HepG2 (cell line): ENCODE results near the gene MAP2K5. TPM values are rescaled to one million over a fixed set of nuclear protein-coding genes. Genes with fewer than 3 reads are reported as not detected.

Experiments
- ATAC-seq: fragments of 200-7000 bp; cut with Tn5 transposase; 3 replicates; pipeline ENCODE4 v1.9.1; 2020; ENCODE audit warnings: mild to moderate bottlenecking, moderate library complexity
- BruUV-seq: library from RNA; stranded (reverse); fragments of 400-500 nt; replicated peaks from 2 replicates; lab custom pipeline; 2021; lab: Mats Ljungman, UMichigan
- CTCF ChIA-PET: fragments of 300-600 bp; formaldehyde crosslinking; extraction: SDS; loops from one replicate; lab custom pipeline; 2021; ENCODE audit warnings: low total read pairs, inconsistent platforms, low intra/inter-chr PET ratio; lab: Yijun Ruan, JAX
- POLR2A ChIA-PET: fragments of 350-600 bp; sonication (Branson Sonifier 250); formaldehyde crosslinking; loops from one replicate; lab custom pipeline; 2020; ENCODE audit warnings: antibody characterized with exemption, inconsistent platforms; lab: Yijun Ruan, JAX
- DNase-seq: peaks from one replicate; pipeline ENCODE4 v3.0.0-alpha.2; 2015; ENCODE audit warnings: low spot score
- FAIRE-seq: peaks from 3 replicates; lab custom pipeline; 2011; peaks lifted over from hg19 to GRCh38; lab: Jason Lieb, UNC
- H2AFZ ChIP-seq: one replicate; pipeline ENCODE4 v1.6.1; 2011; ENCODE audit warnings: low read length, inconsistent platforms
- H3K27ac ChIP-seq: fragments of 300-600 bp; 3 replicates; pipeline ENCODE4 v1.8.0; 2011; ENCODE audit warnings: mixed run types, mild to moderate bottlenecking, mixed read lengths, low read length, inconsistent platforms; ENCODE audit not compliant: insufficient read depth; ENCODE audit errors: extremely low read length
- H3K27me3 ChIP-seq, 2 experiments: fragments of 200-600 bp in 1 of 2; 2 replicates in 1 of 2; 3 replicates in 1 of 2; pipeline versions ENCODE4 v1.6.0 to v1.8.0; 2011; ENCODE audit warnings: low read length in 2 of 2, mild to moderate bottlenecking in 2 of 2, moderate library complexity in 2 of 2, inconsistent platforms in 1 of 2; ENCODE audit not compliant: insufficient read depth in 2 of 2, control insufficient read depth in 1 of 2
- H3K36me3 ChIP-seq, 2 experiments: fragments of 200-600 bp in 1 of 2; replicated peaks in 1 of 2; 2 replicates in 1 of 2; 3 replicates in 1 of 2; pipeline versions ENCODE4 v1.5.1 to v1.8.0; 2011; ENCODE audit warnings: low read length in 2 of 2, inconsistent platforms in 1 of 2; ENCODE audit not compliant: insufficient read depth in 2 of 2, control insufficient read depth in 1 of 2
- H3K4me1 ChIP-seq: 2 replicates; pipeline ENCODE4 v1.5.1; 2012; ENCODE audit warnings: low read length, inconsistent platforms; ENCODE audit not compliant: insufficient read depth
- H3K4me2 ChIP-seq: 2 replicates; pipeline ENCODE4 v1.6.0; 2011; ENCODE audit warnings: low read depth, low read length, inconsistent platforms
- H3K4me3 ChIP-seq, 3 experiments: fragments of 200-600 bp in 1 of 3; sonication (generic), shearing (Covaris generic) in 1 of 3; replicated peaks in 1 of 3; 2 replicates each; pipeline ENCODE4 v1.5.1; 2011 to 2016; ENCODE audit warnings: low read length in 3 of 3, inconsistent platforms in 2 of 3, low read depth in 2 of 3, mild to moderate bottlenecking in 2 of 3, control low read depth in 1 of 3, mixed read lengths in 1 of 3; ENCODE audit not compliant: insufficient read depth in 1 of 3
- H3K79me2 ChIP-seq: one replicate; pipeline ENCODE4 v1.6.1; 2011; ENCODE audit warnings: low read length, inconsistent platforms; ENCODE audit not compliant: insufficient read depth
- H3K9ac ChIP-seq: 2 replicates; pipeline ENCODE4 v1.6.0; 2011; ENCODE audit warnings: mild to moderate bottlenecking, low read depth, low read length, inconsistent platforms; ENCODE audit not compliant: insufficient read depth
- H3K9me3 ChIP-seq: 2 replicates; pipeline ENCODE4 v1.5.1; 2012; ENCODE audit warnings: mild to moderate bottlenecking, low read length
- H4K20me1 ChIP-seq: 2 replicates; pipeline ENCODE4 v1.6.0; 2011; ENCODE audit warnings: inconsistent platforms, mild to moderate bottlenecking, low read length, moderate library complexity; ENCODE audit not compliant: insufficient read depth
- DR1 ChIP-seq: sonication (generic); formaldehyde crosslinking; IDR thresholded peaks from 2 replicates; pipeline ENCODE4 v1.8.0; 2021; ENCODE audit warnings: mild to moderate bottlenecking, missing genetic modification reagents, inconsistent platforms
- HOXD1 ChIP-seq: sonication (generic); formaldehyde crosslinking; IDR thresholded peaks from 2 replicates; pipeline ENCODE4 v1.5.0; 2020; ENCODE audit warnings: missing genetic modification reagents
- REPIN1 ChIP-seq: sonication (generic); formaldehyde crosslinking; IDR thresholded peaks from 2 replicates; pipeline ENCODE4 v1.8.0; 2022; ENCODE audit warnings: missing genetic modification reagents, low read depth, mild to moderate bottlenecking, borderline replicate concordance
- SP5 ChIP-seq: IDR thresholded peaks from 2 replicates; pipeline ENCODE4 v1.6.1; 2016; ENCODE audit warnings: low read depth, borderline replicate concordance
- TFAP4 ChIP-seq: sonication (generic); IDR thresholded peaks from 2 replicates; pipeline ENCODE4 v1.6.1; 2016; ENCODE audit warnings: low read depth, borderline replicate concordance
- ZNF292 ChIP-seq: sonication (generic); formaldehyde crosslinking; IDR thresholded peaks from 2 replicates; pipeline ENCODE4 v1.8.1; 2022; ENCODE audit warnings: mild to moderate bottlenecking, low read depth, missing genetic modification reagents, borderline replicate concordance
- ZNF629 ChIP-seq: sonication (generic); formaldehyde crosslinking; conservative IDR thresholded peaks from 2 replicates; pipeline ENCODE4 v1.5.0; 2020; ENCODE audit warnings: missing genetic modification reagents
- WGBS: methylation state at CpG from one replicate; pipeline ENCODE4 v1.1.6; 2017; ENCODE audit warnings: low lambda C conversion rate; 5-methylcytosine and 5-hydroxymethylcytosine counted together
- in situ Hi-C: cut with HindIII; loops from 2 replicates; pipeline ENCODE4 v1.10.0; 2017; ENCODE audit warnings: low pct_unique_long_range_greater_than_20kb; ENCODE audit not compliant: extremely low pct_ligation_motif_present
- intact Hi-C: fragments of 100-400 bp; cut with micrococcal nuclease; formaldehyde crosslinking; loops from one replicate; pipeline ENCODE4 v1.10.0; 2022; ENCODE audit not compliant: unreplicated experiment
- polyA plus RNA-seq, 8 experiments: library from polyadenylated mRNA; depleted of rRNA in 3 of 8; stranded (reverse) in 7 of 8; unstranded in 1 of 8; fragments of >200 nt; fragmentation: Illumina TruSeq in 4 of 8; extraction: Trizol in 4 of 8; gene quantifications; 2 replicates each; pipeline versions ENCODE4 v1.2.1 to v1.2.3, GENCODE V29; 2011 to 2016; ENCODE audit warnings: low read depth in 4 of 8, missing spikeins in 1 of 8, mixed read lengths in 1 of 8; ENCODE audit not compliant: insufficient read depth in 1 of 8
- total RNA-seq, 5 experiments: library from RNA; depleted of rRNA; stranded (reverse); fragments of >200 nt; fragmentation: Illumina TruSeq; extraction: Trizol; gene quantifications; 2 replicates each; pipeline ENCODE4 v1.2.3, GENCODE V29; 2016; ENCODE audit warnings: low read depth in 1 of 5
- TF ChIP-seq, protein P1 (sequence below): sonication (generic); formaldehyde crosslinking; IDR thresholded peaks from 2 replicates; pipeline ENCODE4 v1.8.0; 2022; ENCODE audit warnings: mild to moderate bottlenecking, missing genetic modification reagents, borderline replicate concordance

The MAP2K5 gene
- total and polyA plus RNA-seq, 2 of the 13 experiments (the other 11 are each of a cell fraction or from before 2014, with no cell fraction given) = 4.0 to 4.3 TPM

- Histone ChIP-seq H3K79me2 (no peaks in the 10 kb centered on the region), H2AFZ (no peak overlapping the region), H4K20me1 (no peaks in the 10 kb centered on the region), H3K4me1 (peaks cover 42% of the 10 kb centered on the region), H3K4me3 (peak overlapping the region; percentile 40 to 77 (median 61); a peak in 4 of 6 replicates)
- intact Hi-C loops (loop anchor here (2.0 kb wide), 1 partner anchor 332 kb away; no protein-coding TSS in a partner anchor), in situ Hi-C loops (loop anchor here (10.0 kb wide), 1 partner anchor 888 kb away; no protein-coding TSS in a partner anchor)
- FAIRE-seq = no peak
- BruUV-seq = no TSS peak
- ChIA-PET CTCF (interaction anchor here (4.5 kb wide), 1 partner anchor 377 kb away, joined by 50 read pairs; no protein-coding TSS in a partner anchor), POLR2A (no interaction called here)
- 39% methylated on average over 30 of the region's 32 CpGs for WGBS
- TF ChIP-seq DR1 (no peak), ZNF629 (CRISPR knock-in tag) (peak; percentile 62), ZNF292 (CRISPR knock-in tag) (no peak)
- TF ChIP-seq, all 625 proteins: peak for 1
- ATAC-seq = no peak
- no peak overlapping the region for H3K9ac ChIP-seq
- peaks cover 5 to 67% of the 10 kb centered on the region in 2 experiments for H3K27me3 ChIP-seq
- H3K36me3 ChIP-seq = no peaks in the 10 kb centered on the region
- peak overlapping the region; percentile 85 for H3K4me2 ChIP-seq
- H3K27ac ChIP-seq = no peak overlapping the region
- no peak for DNase-seq
- no peaks in the 10 kb centered on the region for H3K9me3 ChIP-seq
Measured at GRCh38 chr15:67832897-67833709, 290.6 kb downstream of the MAP2K5 start.

DNA sequence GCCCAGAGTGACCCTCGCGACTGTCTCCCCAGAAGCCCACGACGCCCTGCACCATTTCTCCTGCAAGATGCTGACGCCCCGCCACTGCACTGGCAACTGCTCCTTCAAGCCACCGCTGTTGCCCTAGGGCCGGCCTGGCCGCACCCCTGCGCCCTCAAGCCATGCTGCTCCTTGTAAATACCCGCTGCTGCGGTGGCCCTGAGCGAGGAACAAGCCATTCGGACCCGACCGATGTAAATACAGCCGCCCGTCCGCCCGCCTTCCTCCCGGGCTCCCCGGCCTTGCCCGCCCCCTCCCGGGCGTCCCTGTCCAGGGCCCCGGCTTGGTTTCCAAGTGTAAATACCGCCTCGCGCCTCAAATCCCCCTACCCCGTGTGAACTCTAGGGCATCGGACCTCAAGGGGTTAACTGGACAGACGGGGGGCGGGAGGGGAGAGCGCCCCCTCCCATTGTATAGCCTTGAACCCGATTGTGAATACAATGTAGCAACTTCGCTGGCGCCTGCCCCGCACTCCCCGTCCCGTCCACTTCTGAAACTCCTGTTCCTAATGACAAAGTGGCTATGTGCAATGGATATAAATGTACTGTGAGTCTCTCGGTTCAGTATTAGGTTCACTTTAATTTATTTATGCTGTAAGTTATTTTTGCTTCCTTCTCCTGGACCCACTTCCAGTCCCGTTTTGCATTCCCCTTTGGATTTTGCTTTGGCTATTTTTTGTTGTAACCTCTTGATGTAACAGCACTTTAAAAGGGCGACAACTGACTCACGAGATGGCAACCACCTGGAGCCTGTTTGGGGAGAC is 291.4 kb downstream of the MAP2K5 start:
- Histone ChIP-seq H4K20me1 (no peaks in the 10 kb centered on the region), H3K4me2 (peak overlapping the region; percentile 85), H3K4me1 (peaks cover 50% of the 10 kb centered on the region), H3K9me3 (no peaks in the 10 kb centered on the region), H3K27me3 (peaks cover 5 to 59% of the 10 kb centered on the region in 2 experiments), H3K79me2 (no peaks in the 10 kb centered on the region), H3K4me3 (peak overlapping the region; percentile 61 to 77 (median 63)), H3K9ac (peak overlapping the region; percentile 29; the same call in 1 of the 2 replicates), H3K27ac (no peak overlapping the region), H3K36me3 (no peaks in the 10 kb centered on the region), H2AFZ (no peak overlapping the region)
- intact Hi-C loops = loop anchor here (2.0 kb wide), 1 partner anchor 333 kb away; no protein-coding TSS in a partner anchor
- in situ Hi-C loops = loop anchor here (10.0 kb wide), 1 partner anchor 889 kb away; no protein-coding TSS in a partner anchor
- ATAC-seq = peak; percentile 70
- FAIRE-seq = no peak
- 2% methylated on average over 27 of the region's 44 CpGs for WGBS
- CTCF ChIA-PET = interaction anchor here (4.5 kb wide), 1 partner anchor 378 kb away, joined by 50 read pairs; no protein-coding TSS in a partner anchor
- BruUV-seq = no TSS peak
- DNase-seq = peak; percentile 34
- POLR2A ChIA-PET = no interaction called here
- TF ChIP-seq, protein P1, sequence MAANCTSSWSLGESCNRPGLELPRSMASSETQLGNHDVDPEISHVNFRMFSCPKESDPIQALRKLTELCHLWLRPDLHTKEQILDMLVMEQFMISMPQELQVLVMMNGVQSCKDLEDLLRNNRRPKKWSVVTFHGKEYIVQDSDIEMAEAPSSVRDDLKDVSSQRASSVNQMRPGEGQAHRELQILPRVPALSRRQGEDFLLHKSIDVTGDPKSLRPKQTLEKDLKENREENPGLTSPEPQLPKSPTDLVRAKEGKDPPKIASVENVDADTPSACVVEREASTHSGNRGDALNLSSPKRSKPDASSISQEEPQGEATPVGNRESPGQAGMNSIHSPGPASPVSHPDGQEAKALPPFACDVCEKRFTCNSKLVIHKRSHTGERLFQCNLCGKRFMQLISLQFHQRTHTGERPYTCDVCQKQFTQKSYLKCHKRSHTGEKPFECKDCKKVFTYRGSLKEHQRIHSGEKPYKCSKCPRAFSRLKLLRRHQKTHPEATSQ = no peak
- TF ChIP-seq HOXD1 (CRISPR knock-in tag) (no peak), SP5 (no peak), TFAP4 (no peak), REPIN1 (CRISPR knock-in tag) (no peak)
